Measurements from ENCODE around the gene FBXL17. TPM values are rescaled to one million over a fixed set of nuclear protein-coding genes. Genes with fewer than 3 reads are reported as not detected.

Gene FBXL17
- total and polyA plus RNA-seq, 4 donors: 2.1 to 14.1 (median 6.3) TPM

GRCh38 chr5:107930092-107930491 lies 451.8 kb downstream of the FBXL17 start:
- no peaks in the 10 kb centered on the region for H3K9me3 ChIP-seq (ENCODE audit: control insufficient read depth in 4 of 4, low read length in 3 of 4)
- WGBS: 94% methylated on average over 3 of the region's 3 CpGs
- H3K4me3 ChIP-seq (ENCODE audit: low read depth in 1 of 3, low read length in 3 of 3): no peak overlapping the region
- no peaks in the 10 kb centered on the region for H3K4me1 ChIP-seq (ENCODE audit: control insufficient read depth in 4 of 4, insufficient read depth in 4 of 4, low read length in 3 of 4)
- no peaks in the 10 kb centered on the region for H3K36me3 ChIP-seq (ENCODE audit: control insufficient read depth in 4 of 4, insufficient read depth in 3 of 4, low read depth in 1 of 4, low read length in 3 of 4)
- no peak for TF ChIP-seq GABPA (IDR thresholded peaks at IDR 0.05 in 1 of 2, conservative IDR thresholded peaks at IDR 0.05 in 1 of 2)
- TF ChIP-seq FOXA1 (IDR thresholded peaks at IDR 0.05): no peak
- TF ChIP-seq CTCF (IDR thresholded peaks at IDR 0.05; ENCODE audit: low read depth, low read length, missing input control): no peak
- no peak for TF ChIP-seq SP1 (IDR thresholded peaks at IDR 0.05)
- no peak for TF ChIP-seq HNF4A (conservative IDR thresholded peaks at IDR 0.05)
- no peak for TF ChIP-seq EGR1 (IDR thresholded peaks at IDR 0.05; ENCODE audit: low read depth in 2 of 2)
- no peak for TF ChIP-seq JUND (IDR thresholded peaks at IDR 0.05)
- TF ChIP-seq, protein P1, sequence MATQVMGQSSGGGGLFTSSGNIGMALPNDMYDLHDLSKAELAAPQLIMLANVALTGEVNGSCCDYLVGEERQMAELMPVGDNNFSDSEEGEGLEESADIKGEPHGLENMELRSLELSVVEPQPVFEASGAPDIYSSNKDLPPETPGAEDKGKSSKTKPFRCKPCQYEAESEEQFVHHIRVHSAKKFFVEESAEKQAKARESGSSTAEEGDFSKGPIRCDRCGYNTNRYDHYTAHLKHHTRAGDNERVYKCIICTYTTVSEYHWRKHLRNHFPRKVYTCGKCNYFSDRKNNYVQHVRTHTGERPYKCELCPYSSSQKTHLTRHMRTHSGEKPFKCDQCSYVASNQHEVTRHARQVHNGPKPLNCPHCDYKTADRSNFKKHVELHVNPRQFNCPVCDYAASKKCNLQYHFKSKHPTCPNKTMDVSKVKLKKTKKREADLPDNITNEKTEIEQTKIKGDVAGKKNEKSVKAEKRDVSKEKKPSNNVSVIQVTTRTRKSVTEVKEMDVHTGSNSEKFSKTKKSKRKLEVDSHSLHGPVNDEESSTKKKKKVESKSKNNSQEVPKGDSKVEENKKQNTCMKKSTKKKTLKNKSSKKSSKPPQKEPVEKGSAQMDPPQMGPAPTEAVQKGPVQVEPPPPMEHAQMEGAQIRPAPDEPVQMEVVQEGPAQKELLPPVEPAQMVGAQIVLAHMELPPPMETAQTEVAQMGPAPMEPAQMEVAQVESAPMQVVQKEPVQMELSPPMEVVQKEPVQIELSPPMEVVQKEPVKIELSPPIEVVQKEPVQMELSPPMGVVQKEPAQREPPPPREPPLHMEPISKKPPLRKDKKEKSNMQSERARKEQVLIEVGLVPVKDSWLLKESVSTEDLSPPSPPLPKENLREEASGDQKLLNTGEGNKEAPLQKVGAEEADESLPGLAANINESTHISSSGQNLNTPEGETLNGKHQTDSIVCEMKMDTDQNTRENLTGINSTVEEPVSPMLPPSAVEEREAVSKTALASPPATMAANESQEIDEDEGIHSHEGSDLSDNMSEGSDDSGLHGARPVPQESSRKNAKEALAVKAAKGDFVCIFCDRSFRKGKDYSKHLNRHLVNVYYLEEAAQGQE (IDR thresholded peaks at IDR 0.05): no peak
- TF ChIP-seq YY1 (IDR thresholded peaks at IDR 0.05): no peak
- TF ChIP-seq FOXA2 (IDR thresholded peaks at IDR 0.05): no peak
- no peak for TF ChIP-seq ATF3 (IDR thresholded peaks at IDR 0.05)
- TF ChIP-seq, protein P2, sequence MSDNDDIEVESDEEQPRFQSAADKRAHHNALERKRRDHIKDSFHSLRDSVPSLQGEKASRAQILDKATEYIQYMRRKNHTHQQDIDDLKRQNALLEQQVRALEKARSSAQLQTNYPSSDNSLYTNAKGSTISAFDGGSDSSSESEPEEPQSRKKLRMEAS (IDR thresholded peaks at IDR 0.05): no peak
- no peak for TF ChIP-seq HNF4G (IDR thresholded peaks at IDR 0.05)
- TF ChIP-seq TAF1 (conservative IDR thresholded peaks at IDR 0.05): no peak
- TF ChIP-seq RXRA (IDR thresholded peaks at IDR 0.05): no peak
- H3K27me3 ChIP-seq (ENCODE audit: control insufficient read depth in 4 of 4, insufficient read depth in 4 of 4, low read length in 3 of 4): no peaks in the 10 kb centered on the region
- no peak for DNase-seq (ENCODE audit: low spot score)
- no peak overlapping the region for H3K9ac ChIP-seq (ENCODE audit: low read depth in 1 of 2, low read length in 2 of 2)
- no peak overlapping the region for H3K27ac ChIP-seq (ENCODE audit: low read depth in 1 of 2, low read length in 2 of 2)

- Histone ChIP-seq H3K9me3 (ENCODE audit: control insufficient read depth in 4 of 4, low read length in 3 of 4) (no peaks in the 10 kb centered on the region), H3K4me1 (ENCODE audit: control insufficient read depth in 4 of 4, insufficient read depth in 4 of 4, low read length in 3 of 4) (no peaks in the 10 kb centered on the region), H3K9ac (ENCODE audit: low read depth in 1 of 2, low read length in 2 of 2) (no peak overlapping the region), H3K36me3 (ENCODE audit: control insufficient read depth in 4 of 4, insufficient read depth in 3 of 4, low read depth in 1 of 4, low read length in 3 of 4) (no peaks in the 10 kb centered on the region), H3K27ac (ENCODE audit: low read depth in 1 of 2, low read length in 2 of 2) (no peak overlapping the region), H3K27me3 (ENCODE audit: control insufficient read depth in 4 of 4, insufficient read depth in 4 of 4, low read length in 3 of 4) (no peaks in the 10 kb centered on the region), H3K4me3 (ENCODE audit: low read depth in 1 of 3, low read length in 3 of 3) (no peak overlapping the region)
- no peak for DNase-seq (ENCODE audit: low spot score)
- TF ChIP-seq CTCF (IDR thresholded peaks at IDR 0.05; ENCODE audit: low read depth, low read length, missing input control) (no peak), JUND (IDR thresholded peaks at IDR 0.05) (no peak), GABPA (IDR thresholded peaks at IDR 0.05 in 1 of 2, conservative IDR thresholded peaks at IDR 0.05 in 1 of 2) (no peak), TAF1 (conservative IDR thresholded peaks at IDR 0.05) (no peak), RAD21 (IDR thresholded peaks at IDR 0.05) (no peak), SP1 (IDR thresholded peaks at IDR 0.05) (no peak), HNF4A (conservative IDR thresholded peaks at IDR 0.05) (no peak), HNF4G (IDR thresholded peaks at IDR 0.05) (no peak), ZBTB33 (IDR thresholded peaks at IDR 0.05) (no peak), YY1 (IDR thresholded peaks at IDR 0.05) (no peak)
- TF ChIP-seq, protein P2 (IDR thresholded peaks at IDR 0.05): no peak
These were observed 452.8 kb downstream of the FBXL17 start for GRCh38 chr5:107929080-107929479.

All from liver (tissue), 9 donors.